GM19395 (cell line): ENCODE measurements around the gene DPCD.

Source experiments
- ATAC-seq: cut with Tn5 transposase; IDR thresholded peaks from one replicate; pipeline ENCODE4 v1.9.1; 2021; ENCODE audit warnings: mild to moderate bottlenecking, moderate library complexity; ENCODE audit not compliant: unreplicated experiment

DPCD gene

GRCh38 chr10:101587725-101588653 lies at the start of gene DPCD, which contains the start of gene POLL:
DPCD (plus strand) TSS chr10:101588321; CDS start chr10:101588337, 16 bp downstream.
POLL (minus strand) TSS chr10:101588257; CDS start chr10:101587360, 897 bp downstream.
- ATAC-seq: peak; percentile 97

GRCh38 chr10:101538446-101538845 lies 49.7 kb upstream of the DPCD start:
- no peak for ATAC-seq

GRCh38 chr10:101545898-101546297 lies 42.2 kb upstream of the DPCD start:
- no peak for ATAC-seq

- ATAC-seq: no peak
Observed at GRCh38 chr10:101550965-101551364, 37.2 kb upstream of the DPCD start.

- no peak for ATAC-seq
Observed at GRCh38 chr10:101552442-101552841, 35.7 kb upstream of the DPCD start.

- no peak for ATAC-seq
Observed at GRCh38 chr10:101557541-101557940, 30.6 kb upstream of the DPCD start.

GRCh38 chr10:101558204-101558603 lies 29.9 kb upstream of the DPCD start:
- ATAC-seq: no peak

- no peak for ATAC-seq
Observed at GRCh38 chr10:101558671-101559595, 29.2 kb upstream of the DPCD start.

- no peak for ATAC-seq
Observed at GRCh38 chr10:101559596-101560297, 28.4 kb upstream of the DPCD start.

GRCh38 chr10:101560298-101561067 lies 27.6 kb upstream of the DPCD start:
- ATAC-seq: no peak

- ATAC-seq: no peak
Observed at GRCh38 chr10:101561068-101561915, 26.8 kb upstream of the DPCD start.

GRCh38 chr10:101562231-101562630 lies 25.9 kb upstream of the DPCD start:
- ATAC-seq: no peak

- no peak for ATAC-seq
Observed at GRCh38 chr10:101563007-101563406, 25.1 kb upstream of the DPCD start.

GRCh38 chr10:101563497-101564040 lies 24.6 kb upstream of the DPCD start:
- no peak for ATAC-seq

- no peak for ATAC-seq
Observed at GRCh38 chr10:101564490-101564991, 23.6 kb upstream of the DPCD start.

- no peak for ATAC-seq
Observed at GRCh38 chr10:101565370-101565900, 22.7 kb upstream of the DPCD start.

GRCh38 chr10:101565936-101566332 lies 22.2 kb upstream of the DPCD start:
- no peak for ATAC-seq
